GM12878 (cell line): ENCODE measurements around the gene ATRNL1. TPM values are rescaled to one million over a fixed set of nuclear protein-coding genes. Genes with fewer than 3 reads are reported as not detected.

Experiments
- ATAC-seq: fragments of 200-7000 bp; cut with Tn5 transposase; 3 replicates; pipeline ENCODE4 v1.9.1; 2020; ENCODE audit warnings: mild to moderate bottlenecking, moderate library complexity
- BruUV-seq: library from RNA; stranded (reverse); fragments of 400-500 nt; replicated peaks from 2 replicates; lab custom pipeline; 2021; lab: Mats Ljungman, UMichigan
- CTCF ChIA-PET: fragments of 300-600 bp; sonication (Branson Sonifier 250); formaldehyde crosslinking; extraction: SDS; loops from one replicate; lab custom pipeline; 2021; ENCODE audit warnings: inconsistent platforms; lab: Yijun Ruan, JAX
- POLR2A ChIA-PET: fragments of 350-600 bp; formaldehyde crosslinking; extraction: SDS; loops from one replicate; lab custom pipeline; 2021; ENCODE audit warnings: inconsistent platforms; lab: Charles Lee
- RAD21 ChIA-PET: fragments of 300-600 bp; sonication (Branson Sonifier 250); formaldehyde crosslinking; loops from one replicate; lab custom pipeline; 2023; ENCODE audit warnings: antibody characterized with exemption; ENCODE audit not compliant: unreplicated experiment; lab: Charles Lee
- SMC1A ChIA-PET: fragments of 300-600 bp; sonication (Branson Sonifier 250); formaldehyde crosslinking; loops from one replicate; lab custom pipeline; 2023; ENCODE audit not compliant: unreplicated experiment, uncharacterized antibody; lab: Charles Lee
- DNase-seq: peaks from one replicate; pipeline ENCODE4 v3.0.0-alpha.2; 2011; ENCODE audit warnings: low read depth, low spot score
- FAIRE-seq: peaks from 3 replicates; lab custom pipeline; 2011; peaks lifted over from hg19 to GRCh38; lab: Jason Lieb, UNC
- H2AFZ ChIP-seq: 2 replicates; pipeline ENCODE4 v1.6.0; 2011; ENCODE audit warnings: low read depth, low read length, control low read depth; ENCODE audit not compliant: control insufficient read depth
- H3K27ac ChIP-seq: 2 replicates; pipeline ENCODE4 v1.5.1; 2011; ENCODE audit warnings: control low read depth; ENCODE audit not compliant: control insufficient read depth, insufficient read depth
- H3K27me3 ChIP-seq, 2 experiments: replicated peaks in 1 of 2; 2 replicates each; pipeline versions ENCODE4 v1.6.0 to v1.6.1; 2011; ENCODE audit warnings: low read length in 1 of 2; ENCODE audit not compliant: control insufficient read depth in 2 of 2, insufficient read depth in 2 of 2
- H3K36me3 ChIP-seq, 2 experiments: 2 replicates each; pipeline ENCODE4 v1.5.1; 2011; ENCODE audit warnings: low read length in 1 of 2; ENCODE audit not compliant: control insufficient read depth in 2 of 2, insufficient read depth in 2 of 2
- H3K4me1 ChIP-seq: 2 replicates; pipeline ENCODE4 v1.6.1; 2011; ENCODE audit warnings: mild to moderate bottlenecking, low read length, moderate library complexity, mixed read lengths; ENCODE audit not compliant: control insufficient read depth, insufficient read depth
- H3K4me2 ChIP-seq: 2 replicates; pipeline ENCODE4 v1.6.0; 2011; ENCODE audit warnings: control low read depth; ENCODE audit not compliant: control insufficient read depth, insufficient read depth
- H3K4me3 ChIP-seq: fragments of 200-600 bp; sonication (generic); 2 replicates; pipeline ENCODE4 v1.5.1; 2016
- H3K79me2 ChIP-seq: 2 replicates; pipeline ENCODE4 v1.6.0; 2011; ENCODE audit warnings: low read length; ENCODE audit not compliant: control insufficient read depth, insufficient read depth
- H3K9ac ChIP-seq: 2 replicates; pipeline ENCODE4 v1.8.0; 2011; ENCODE audit warnings: low read length, control low read depth, mixed read lengths; ENCODE audit not compliant: control insufficient read depth, insufficient read depth
- H3K9me3 ChIP-seq: replicated peaks from 3 replicates; pipeline ENCODE4 v1.5.1; 2011; ENCODE audit warnings: mild to moderate bottlenecking, low read length; ENCODE audit not compliant: control insufficient read depth, insufficient read depth
- H4K20me1 ChIP-seq: 2 replicates; pipeline ENCODE4 v1.6.0; 2011; ENCODE audit not compliant: control insufficient read depth, insufficient read depth
- ATF7 ChIP-seq: fragments of 450-650 bp; IDR thresholded peaks from 2 replicates; pipeline ENCODE4 v1.6.1; 2016; ENCODE audit warnings: low read depth, mild to moderate bottlenecking
- EED ChIP-seq: sonication (generic); IDR thresholded peaks from 2 replicates; pipeline ENCODE4 v1.6.1; 2016; ENCODE audit warnings: antibody characterized with exemption, low read depth
- FOXK2 ChIP-seq: fragments of 450-650 bp; IDR thresholded peaks from 2 replicates; pipeline ENCODE4 v1.6.1; 2017; ENCODE audit warnings: mild to moderate bottlenecking, moderate library complexity
- HDAC6 ChIP-seq: fragments of 200-600 bp; sonication (generic); IDR thresholded peaks from one replicate; pipeline ENCODE4 v1.8.0; 2017; ENCODE audit warnings: antibody characterized with exemption; ENCODE audit not compliant: unreplicated experiment
- IRF4 ChIP-seq: IDR thresholded peaks from 2 replicates; pipeline ENCODE4 v1.6.1; 2011; ENCODE audit warnings: low read depth, low read length
- MYB ChIP-seq: fragments of 150-350 bp; IDR thresholded peaks from 2 replicates; pipeline ENCODE4 v1.6.1; 2014; ENCODE audit warnings: mild to moderate bottlenecking, low read depth, low read length, borderline replicate concordance
- NR2F1 ChIP-seq: fragments of 450-650 bp; conservative IDR thresholded peaks from 2 replicates; pipeline ENCODE4 v1.6.1; 2017; ENCODE audit warnings: mild to moderate bottlenecking
- PAX5 ChIP-seq: IDR thresholded peaks from 2 replicates; pipeline ENCODE4 v1.6.1; 2011; ENCODE audit warnings: low read depth, low read length, borderline replicate concordance
- PAX8 ChIP-seq: fragments of 450-650 bp; IDR thresholded peaks from 2 replicates; pipeline ENCODE4 v1.6.1; 2017; ENCODE audit warnings: mild to moderate bottlenecking, moderate library complexity
- RUNX3 ChIP-seq: IDR thresholded peaks from 2 replicates; pipeline ENCODE4 v1.6.1; 2012; ENCODE audit warnings: low read length, inconsistent platforms
- SKIL ChIP-seq: fragments of 450-650 bp; IDR thresholded peaks from 2 replicates; pipeline ENCODE4 v1.6.1; 2017; ENCODE audit warnings: mild to moderate bottlenecking, low read depth, inconsistent platforms; ENCODE audit not compliant: poor library complexity, severe bottlenecking
- STAT3 ChIP-seq: IDR thresholded peaks from 2 replicates; pipeline ENCODE4 v1.6.1; 2011; ENCODE audit warnings: low read depth, low read length, improper control_type of control experiment
- TCF12 ChIP-seq: IDR thresholded peaks from 2 replicates; pipeline ENCODE4 v1.6.1; 2011; ENCODE audit warnings: low read depth, mild to moderate bottlenecking, low read length
- WGBS: methylation state at CpG from one replicate; pipeline ENCODE4 v1.1.6; 2016; ENCODE audit warnings: low lambda C conversion rate; ENCODE audit not compliant: insufficient replicate concordance, insufficient coverage; ENCODE audit errors: missing lambda C conversion rate; 5-methylcytosine and 5-hydroxymethylcytosine counted together
- in situ Hi-C: fragments of 300-500 bp; cut with MboI; formaldehyde crosslinking; loops from 9 replicates; pipeline ENCODE4 v1.14.3; 2018; ENCODE audit warnings: mixed read lengths
- intact Hi-C: fragments of 100-400 bp; cut with micrococcal nuclease; formaldehyde crosslinking; loops from one replicate; pipeline ENCODE4 v1.14.2; 2022; ENCODE audit not compliant: unreplicated experiment
- polyA plus RNA-seq, 11 experiments: library from polyadenylated mRNA; depleted of rRNA in 4 of 11; unstranded in 6 of 11; stranded (reverse) in 5 of 11; fragments of >200 nt; fragmentation: Nextera tagmentation in 4 of 11; fragmentation: Illumina TruSeq in 1 of 11; extraction: Ambion mirVana in 4 of 11; extraction: Trizol in 1 of 11; gene quantifications; 1 replicate in 1 of 11; 2 replicates in 10 of 11; pipeline versions ENCODE4 v1.2.1 to v1.2.3, GENCODE V29; 2011 to 2016; ENCODE audit warnings: inconsistent platforms in 2 of 11, missing spikeins in 2 of 11, low read depth in 1 of 11
- total RNA-seq, 4 experiments: library from RNA; depleted of rRNA in 3 of 4; stranded (reverse); fragments of >200 nt in 3 of 4; fragmentation: Illumina TruSeq in 1 of 4; extraction: Trizol in 1 of 4; gene quantifications; 2 replicates each; pipeline versions ENCODE4 v1.2.1 to v1.2.3, GENCODE V29; 2013 to 2021

ATRNL1 gene
- total and polyA plus RNA-seq, 10 of the 15 experiments (the other 5 are each of a cell fraction or from before 2014, with no cell fraction given), result 0.03 to 1.4 (median 0.34) TPM

GRCh38 chr10:115653473-115653872 is 560.3 kb downstream of the ATRNL1 start:
- in situ Hi-C loops, result no loop called here
- Histone ChIP-seq H3K9ac (no peak overlapping the region), H2AFZ (no peak overlapping the region), H3K27me3 (no peaks in the 10 kb centered on the region), H3K4me1 (no peaks in the 10 kb centered on the region), H4K20me1 (no peaks in the 10 kb centered on the region), H3K27ac (no peak overlapping the region), H3K9me3 (no peaks in the 10 kb centered on the region), H3K36me3 (no peaks in the 10 kb centered on the region), H3K79me2 (no peaks in the 10 kb centered on the region), H3K4me3 (no peak overlapping the region), H3K4me2 (no peak overlapping the region)
- 0% methylated on average over 1 of the region's 1 CpG for WGBS
- FAIRE-seq, result no peak
- TF ChIP-seq TCF12 (no peak), PAX8 (no peak), RUNX3 (no peak), FOXK2 (no peak), PAX5 (no peak), SKIL (no peak), EED (no peak), ATF7 (no peak), STAT3 (no peak), NR2F1 (no peak), IRF4 (no peak), HDAC6 (no peak), MYB (no peak)
- intact Hi-C loops, result no loop called here
- POLR2A ChIA-PET, result no interaction called here
- CTCF ChIA-PET, result no interaction called here
- RAD21 ChIA-PET, result no interaction called here
- no peak for ATAC-seq
- no TSS peak for BruUV-seq
- SMC1A ChIA-PET, result no interaction called here
- no peak for DNase-seq
